ENCODE measurements around the gene PAPPA2.
"Not testable (repeated sequence)": the region's sequence is repeated elsewhere in the genome, so short reads cannot be mapped to it uniquely, and the experiment has no call there.

The PAPPA2 gene

GRCh38 chr1:176444286-176444685 is 18.7 kb upstream of the PAPPA2 start:
- in situ Hi-C loops (cut with MboI; ENCODE audit: low pct_unique_long_range_greater_than_20kb, low sequenced_read_pairs, unreplicated experiment): no loop called here
- no peak for DNase-seq (ENCODE audit: low spot score)
- no peak for TF ChIP-seq CTCF (IDR thresholded peaks at IDR 0.05; ENCODE audit: extremely low read depth, insufficient read depth, missing control alignments)

GRCh38 chr1:176445402-176445801 is 17.6 kb upstream of the PAPPA2 start:
- in situ Hi-C loops (cut with MboI; ENCODE audit: low pct_unique_long_range_greater_than_20kb, low sequenced_read_pairs, unreplicated experiment): no loop called here
- DNase-seq (ENCODE audit: low spot score): no peak
- no peak for TF ChIP-seq CTCF (IDR thresholded peaks at IDR 0.05; ENCODE audit: extremely low read depth, insufficient read depth, missing control alignments)

GRCh38 chr1:176448340-176448739 is 14.6 kb upstream of the PAPPA2 start:
- DNase-seq (ENCODE audit: low spot score): no peak
- in situ Hi-C loops (cut with MboI; ENCODE audit: low pct_unique_long_range_greater_than_20kb, low sequenced_read_pairs, unreplicated experiment): no loop called here
- no peak for TF ChIP-seq CTCF (IDR thresholded peaks at IDR 0.05; ENCODE audit: extremely low read depth, insufficient read depth, missing control alignments)

- TF ChIP-seq CTCF (IDR thresholded peaks at IDR 0.05; ENCODE audit: extremely low read depth, insufficient read depth, missing control alignments): no peak
- no peak for DNase-seq (ENCODE audit: low spot score)
- in situ Hi-C loops (cut with MboI; ENCODE audit: low pct_unique_long_range_greater_than_20kb, low sequenced_read_pairs, unreplicated experiment): no loop called here
Observed at GRCh38 chr1:176450526-176450925, 12.4 kb upstream of the PAPPA2 start.

- DNase-seq (ENCODE audit: low spot score); in situ Hi-C loops (cut with MboI; ENCODE audit: low pct_unique_long_range_greater_than_20kb, low sequenced_read_pairs, unreplicated experiment): not testable (repeated sequence)
Observed at GRCh38 chr1:176451741-176452140, 11.2 kb upstream of the PAPPA2 start.

- DNase-seq (ENCODE audit: low spot score): no peak
- no peak for TF ChIP-seq CTCF (IDR thresholded peaks at IDR 0.05; ENCODE audit: extremely low read depth, insufficient read depth, missing control alignments)
- in situ Hi-C loops (cut with MboI; ENCODE audit: low pct_unique_long_range_greater_than_20kb, low sequenced_read_pairs, unreplicated experiment): no loop called here
Observed at GRCh38 chr1:176456795-176457194, 6.2 kb upstream of the PAPPA2 start.

- no peak for TF ChIP-seq CTCF (IDR thresholded peaks at IDR 0.05; ENCODE audit: extremely low read depth, insufficient read depth, missing control alignments)
- in situ Hi-C loops (cut with MboI; ENCODE audit: low pct_unique_long_range_greater_than_20kb, low sequenced_read_pairs, unreplicated experiment): no loop called here
- DNase-seq (ENCODE audit: low spot score): no peak
Observed at GRCh38 chr1:176460544-176461336, 2.2 kb upstream of the PAPPA2 start.

All from GM13977 (cell line).